SW 1271 (cell line): ENCODE measurements around the gene ALG1L2.
"Not testable (repeated sequence)": the region's sequence is repeated elsewhere in the genome, so short reads cannot be mapped to it uniquely, and the experiment has no call there.

Experiments
- DNase-seq, 2 experiments: peaks; one replicate each; lab custom pipeline; 2025; lab: John Stamatoyannopoulos, UW

ALG1L2 gene

DNA sequence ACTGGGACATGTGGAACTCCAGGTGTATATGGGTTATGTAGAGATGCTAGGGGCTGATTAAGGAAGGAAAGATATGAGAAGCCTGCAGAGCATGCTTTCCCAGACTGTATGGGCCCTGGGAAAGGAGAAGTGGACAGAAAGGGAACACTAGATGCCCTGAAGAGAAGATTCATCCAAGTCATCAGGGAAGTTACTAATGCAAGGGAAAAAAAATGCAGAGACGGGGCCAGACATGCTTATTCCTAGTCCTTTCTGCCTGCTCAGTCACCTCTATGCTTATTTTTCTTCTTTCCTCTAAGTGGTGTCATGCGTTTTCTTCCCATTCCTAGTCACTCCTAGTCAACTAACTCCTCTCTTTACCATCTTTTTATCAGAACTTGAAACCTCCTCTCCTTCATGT lies 43.8 kb downstream of the ALG1L2 start:
- not testable (repeated sequence) for DNase-seq

DNA sequence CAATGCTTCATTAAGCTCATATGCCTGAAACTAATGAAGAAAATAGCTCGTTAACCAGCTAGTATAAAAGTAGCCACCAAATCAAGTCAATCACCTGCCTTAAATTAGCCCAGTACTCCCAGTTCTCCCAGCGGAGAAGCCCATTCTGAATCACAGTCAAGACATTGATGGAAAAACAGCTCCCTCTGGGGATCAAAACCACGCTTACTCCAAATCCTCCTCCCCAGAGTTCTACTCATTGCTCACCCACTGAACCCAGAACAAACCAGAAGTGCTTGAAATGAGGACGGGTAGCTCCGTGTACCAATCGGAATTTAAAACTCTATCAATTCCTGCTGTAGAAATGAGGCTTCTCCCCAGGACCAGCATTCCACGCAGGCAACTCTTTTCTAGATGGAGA lies 54.7 kb downstream of the ALG1L2 start:
- not testable (repeated sequence) for DNase-seq

DNA sequence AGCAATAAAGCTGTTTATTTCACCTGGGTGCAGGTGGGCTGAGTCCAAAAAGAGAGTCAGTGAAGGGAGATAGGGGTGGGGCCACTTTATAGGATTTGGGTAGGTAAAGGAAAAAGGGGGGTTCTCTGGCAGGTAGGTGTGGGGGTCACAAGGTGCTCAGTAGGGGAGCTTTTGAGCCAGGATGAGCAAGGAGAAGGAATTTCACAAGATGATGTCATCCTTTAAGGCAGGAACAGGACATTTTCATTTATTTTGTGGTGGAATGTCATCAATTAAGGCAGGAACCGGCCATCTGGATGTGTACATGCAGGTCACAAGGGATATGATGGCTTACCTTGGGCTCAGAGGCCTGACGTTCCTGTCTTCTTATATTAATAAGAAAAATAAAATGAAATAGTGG lies 56.1 kb downstream of the ALG1L2 start:
- not testable (repeated sequence) for DNase-seq

DNA sequence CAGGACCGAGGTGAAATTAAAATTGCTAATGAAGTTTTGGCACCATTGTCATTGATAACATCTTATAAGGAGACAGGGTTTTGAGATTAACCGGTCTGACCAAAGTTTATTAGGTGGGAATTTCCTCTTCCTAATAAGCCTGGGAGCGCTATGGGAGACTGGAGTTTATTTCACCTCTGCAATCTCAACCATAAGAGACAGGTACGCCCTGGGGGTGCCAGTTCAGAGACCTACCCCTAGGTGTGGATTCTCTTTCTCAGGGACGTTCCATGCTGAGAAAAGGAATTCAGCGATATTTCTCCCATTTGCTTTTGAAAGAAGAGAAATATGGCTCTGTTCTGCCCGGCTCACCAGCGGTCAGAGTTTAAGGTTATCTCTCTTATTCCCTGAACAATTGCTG lies 57.4 kb downstream of the ALG1L2 start:
- DNase-seq: not testable (repeated sequence)

DNA sequence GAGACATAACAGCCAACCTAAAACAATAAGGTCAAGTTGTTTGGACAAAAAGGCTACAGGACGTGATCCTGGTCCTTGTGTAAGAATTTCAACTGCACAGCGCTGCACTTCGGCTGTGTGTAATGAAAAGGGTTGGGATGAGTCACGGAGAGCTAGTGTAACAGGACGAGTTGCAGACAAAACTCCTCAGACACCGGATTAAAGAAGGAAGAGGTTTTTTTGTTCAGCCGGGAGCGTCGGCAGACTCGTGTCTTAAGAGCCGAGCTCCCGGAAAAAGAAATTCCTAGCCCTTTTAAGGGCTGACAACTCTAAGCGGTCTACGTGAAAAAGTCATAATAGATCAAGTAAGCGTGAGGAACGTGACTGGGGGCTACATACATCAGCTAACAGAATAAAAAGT lies 59.1 kb downstream of the ALG1L2 start:
- not testable (repeated sequence) for DNase-seq

DNA sequence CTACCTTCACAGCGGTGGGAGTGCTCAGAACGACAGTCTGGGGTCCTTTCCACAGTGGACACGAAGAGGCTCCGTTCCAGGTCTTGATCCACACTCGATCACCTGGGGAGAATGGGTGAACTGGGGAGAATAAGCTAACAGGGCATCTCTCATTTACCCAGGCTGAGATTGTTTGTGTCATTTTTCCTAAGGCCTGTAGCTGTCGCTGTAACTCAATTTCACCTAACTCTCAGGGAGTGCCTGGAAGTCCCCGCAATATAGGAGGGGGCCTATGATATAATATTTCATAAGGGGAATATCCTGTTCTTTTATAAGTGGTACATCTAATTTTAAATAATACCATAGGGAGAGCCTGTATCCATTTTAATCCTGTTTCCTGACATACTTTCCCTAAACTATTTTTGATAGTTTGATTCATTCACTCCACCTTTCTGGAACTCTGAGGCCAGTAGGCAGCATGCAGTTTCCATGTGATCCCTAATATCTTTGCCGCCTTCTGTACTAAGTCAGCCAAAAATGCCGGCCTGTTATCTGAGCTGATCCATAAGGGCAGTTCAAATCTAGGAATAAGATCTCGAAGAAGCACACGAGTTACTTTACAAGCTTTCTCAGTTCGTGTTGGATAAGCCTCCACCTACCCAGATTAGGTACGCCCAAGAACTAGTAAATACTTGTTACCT lies 62.2 kb downstream of the ALG1L2 start:
- not testable (repeated sequence) for DNase-seq

DNA sequence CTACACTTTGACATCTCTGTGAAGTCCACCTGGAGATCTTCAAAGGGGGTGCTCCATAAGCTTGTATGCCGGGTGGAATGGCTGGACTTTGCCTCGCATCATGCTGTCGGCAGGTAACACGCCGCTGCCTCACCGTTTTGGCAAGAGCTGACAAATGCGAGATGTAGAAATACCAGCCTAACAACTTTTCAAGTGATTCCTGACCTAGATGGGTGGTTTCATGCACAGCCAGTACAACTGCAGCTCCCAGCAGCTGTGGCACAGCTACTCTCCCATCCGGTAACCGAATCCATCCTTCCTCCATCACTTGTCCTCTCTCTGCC lies 62.7 kb downstream of the ALG1L2 start:
- DNase-seq: not testable (repeated sequence)

DNA sequence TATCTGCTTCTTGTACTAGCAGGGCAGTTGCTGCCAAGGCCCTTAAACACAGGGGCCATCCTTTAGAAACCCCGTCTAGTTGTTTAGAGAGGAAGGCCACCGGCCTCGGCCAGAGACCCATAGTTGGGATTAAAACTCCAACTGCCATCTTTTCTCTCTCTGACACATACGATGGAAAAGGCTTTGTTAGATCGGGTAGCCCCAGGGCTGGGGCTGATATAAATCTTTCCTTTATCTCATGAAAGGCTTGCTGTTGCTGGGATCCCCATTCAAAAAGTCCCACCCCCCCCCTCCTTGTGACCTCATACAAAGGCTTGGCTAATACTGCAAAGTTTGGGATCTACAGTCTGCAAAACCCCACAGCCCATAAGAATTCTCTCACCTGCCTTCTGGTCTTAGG lies 63.8 kb downstream of the ALG1L2 start:
- not testable (repeated sequence) for DNase-seq

DNA sequence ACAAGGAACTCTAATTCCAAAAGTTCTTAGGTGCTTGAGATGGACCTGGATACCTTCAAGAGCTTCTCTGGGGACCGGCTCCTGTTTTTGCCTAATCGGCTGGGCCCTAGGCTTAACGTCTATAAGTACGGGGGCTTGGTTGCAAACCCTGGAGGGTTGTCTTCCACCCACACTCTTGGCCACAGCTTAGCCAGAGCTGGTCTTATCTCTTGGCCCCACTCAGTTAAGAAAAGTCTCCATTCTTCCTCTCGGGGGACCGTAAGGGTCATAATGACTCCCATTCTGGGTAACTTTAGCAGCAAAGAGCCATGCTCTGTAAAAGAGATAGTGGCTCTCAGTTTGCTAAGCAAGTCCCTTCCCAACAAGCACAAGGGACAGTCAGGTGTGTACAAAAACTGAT lies 64.8 kb downstream of the ALG1L2 start:
- not testable (repeated sequence) for DNase-seq
